GM18909 (cell line): ENCODE measurements around the gene GGT1.
"Not testable (repeated sequence)": the region's sequence is repeated elsewhere in the genome, so short reads cannot be mapped to it uniquely, and the experiment has no call there.

Source experiments
- ATAC-seq: cut with Tn5 transposase; IDR thresholded peaks from one replicate; pipeline ENCODE4 v1.9.1; 2021; ENCODE audit warnings: mild to moderate bottlenecking; ENCODE audit not compliant: unreplicated experiment, poor library complexity

GGT1 gene

GRCh38 chr22:24595228-24595627 lies 7.8 kb upstream of the GGT1 start:
- no peak for ATAC-seq

- ATAC-seq: no peak
These were observed 7.1 kb upstream of the GGT1 start for GRCh38 chr22:24595863-24596262.

GRCh38 chr22:24597076-24597475 lies 5.9 kb upstream of the GGT1 start:
- not testable (repeated sequence) for ATAC-seq

DNA sequence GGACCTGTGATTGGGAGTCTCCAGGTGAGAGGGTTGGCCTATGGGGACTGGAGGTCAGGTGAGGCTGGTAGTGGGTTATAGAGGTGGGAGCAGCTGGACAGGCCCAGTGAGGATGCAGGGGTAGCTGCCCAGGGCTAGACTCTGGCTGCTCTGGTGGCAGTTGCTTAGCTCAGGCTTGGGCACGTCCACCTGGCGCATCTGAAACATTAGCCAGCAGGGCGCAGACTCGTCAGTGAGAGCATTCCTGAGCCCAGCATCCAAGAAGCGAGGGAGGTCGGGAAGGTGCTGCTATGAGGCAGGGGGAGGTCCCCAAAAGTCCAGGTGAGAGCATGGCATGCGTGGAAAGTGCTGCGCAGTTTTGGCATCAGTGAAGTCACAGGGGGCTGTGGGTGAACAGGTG lies 3.5 kb upstream of the GGT1 start:
- ATAC-seq: no peak

- not testable (repeated sequence) for ATAC-seq
These were observed 2.9 kb upstream of the GGT1 start for GRCh38 chr22:24599958-24600715.

DNA sequence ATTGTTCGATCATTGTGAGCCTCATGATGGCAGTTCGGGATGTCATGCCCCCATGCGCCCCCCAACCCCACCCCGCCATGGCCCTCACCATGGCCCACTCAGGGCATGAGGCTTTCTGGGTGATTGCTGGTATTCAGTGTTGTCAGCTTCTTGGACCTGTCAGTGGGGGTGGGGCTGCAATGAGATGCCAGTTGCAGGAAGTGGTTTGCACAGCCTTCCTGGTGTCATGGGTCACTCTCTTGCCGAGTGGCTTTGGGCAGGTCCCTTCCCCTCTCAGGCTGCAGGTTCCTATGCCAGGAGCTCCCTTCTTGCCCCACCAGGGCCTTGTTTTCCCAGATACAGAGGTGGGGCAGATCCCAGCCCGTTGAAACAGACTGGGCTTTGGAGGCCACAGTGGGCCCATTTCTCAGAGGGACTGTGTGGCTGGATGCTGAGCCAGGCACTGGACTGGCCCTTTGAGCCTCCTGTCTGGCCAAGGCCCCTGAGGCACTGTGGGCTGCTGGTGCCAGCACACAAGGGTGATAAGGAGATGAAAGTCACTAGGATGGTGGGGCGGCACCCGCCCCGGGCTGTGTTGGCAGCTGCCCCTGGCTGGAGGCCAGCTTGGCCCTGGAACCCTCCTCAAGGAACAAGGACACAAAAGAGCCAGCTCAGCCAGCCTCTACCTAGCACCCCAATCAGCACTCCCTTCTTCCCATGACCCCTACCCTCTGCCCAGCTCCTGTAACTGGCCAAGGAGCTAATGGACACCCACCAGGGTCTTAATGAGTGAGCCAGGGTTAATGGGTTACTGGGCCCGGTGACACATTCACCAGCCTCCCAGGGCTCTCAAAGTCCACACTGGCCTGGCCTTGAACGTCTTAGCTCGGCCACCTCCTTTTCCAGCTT lies 1.5 kb upstream of the GGT1 start:
- no peak for ATAC-seq

DNA sequence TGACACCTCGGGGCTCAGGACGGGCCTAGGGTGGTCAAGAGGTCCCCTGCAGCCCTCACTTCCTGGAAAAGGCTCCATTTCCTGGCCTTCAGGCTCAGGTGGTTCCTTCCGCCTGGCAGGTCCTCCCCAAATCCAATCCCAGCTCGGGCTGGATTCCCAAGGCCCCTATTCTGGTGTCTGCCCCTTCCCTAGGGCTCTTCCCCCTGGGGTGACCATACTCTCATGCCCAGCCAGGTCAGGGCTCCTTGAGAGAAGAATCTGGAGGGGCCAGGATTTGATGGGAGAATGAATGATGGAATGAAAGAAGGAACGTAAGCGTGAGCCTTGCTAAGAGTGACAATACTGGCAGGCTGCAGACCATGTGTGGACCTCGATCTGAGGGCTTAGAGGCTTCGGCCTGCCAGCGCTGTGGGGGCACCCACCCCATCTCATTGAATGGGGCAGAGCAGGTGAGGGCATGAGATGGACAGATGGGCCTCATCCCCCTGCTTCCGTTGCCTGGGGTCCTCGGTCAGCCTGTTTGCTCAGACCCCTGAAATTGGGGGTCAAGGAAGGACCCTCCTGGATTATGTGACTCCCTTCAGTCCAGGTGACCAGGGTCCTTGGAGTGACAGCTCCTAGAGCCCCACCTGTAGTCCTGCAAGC lies 766 bp upstream of the GGT1 start:
- not testable (repeated sequence) for ATAC-seq

- not testable (repeated sequence) for ATAC-seq
These were observed 1.0 kb downstream of the GGT1 start for GRCh38 chr22:24603770-24604629.

- not testable (repeated sequence) for ATAC-seq
These were observed 3.3 kb downstream of the GGT1 start for GRCh38 chr22:24606340-24606739.

DNA sequence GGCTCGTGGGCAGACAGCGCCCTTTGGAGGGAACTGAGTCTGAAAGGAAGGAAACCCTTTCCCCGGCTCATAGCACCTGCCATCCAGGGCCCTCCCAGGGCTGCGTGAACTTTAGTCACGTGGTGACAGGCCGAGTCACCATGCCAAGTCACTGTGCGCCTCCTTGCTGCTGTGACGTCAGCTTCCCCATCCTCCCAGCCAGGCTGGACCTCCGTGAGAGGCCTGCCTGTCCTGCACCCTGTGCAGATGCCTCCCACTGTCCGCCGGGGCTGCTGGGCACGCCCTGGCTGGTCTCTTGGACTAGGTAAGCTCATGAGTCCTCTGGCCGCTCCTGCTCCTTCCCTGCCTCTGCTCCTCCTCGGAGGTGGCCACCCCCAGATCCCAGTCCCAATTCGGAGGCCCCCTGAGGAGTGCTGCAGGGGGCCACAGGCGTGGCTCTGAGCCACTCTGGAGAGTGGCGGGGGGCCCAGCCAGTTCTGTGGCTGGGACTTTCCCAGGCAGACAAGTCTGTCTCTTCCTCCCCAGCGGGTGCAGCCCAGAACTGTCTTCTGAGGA lies 4.5 kb downstream of the GGT1 start:
- peak; percentile 71 for ATAC-seq

DNA sequence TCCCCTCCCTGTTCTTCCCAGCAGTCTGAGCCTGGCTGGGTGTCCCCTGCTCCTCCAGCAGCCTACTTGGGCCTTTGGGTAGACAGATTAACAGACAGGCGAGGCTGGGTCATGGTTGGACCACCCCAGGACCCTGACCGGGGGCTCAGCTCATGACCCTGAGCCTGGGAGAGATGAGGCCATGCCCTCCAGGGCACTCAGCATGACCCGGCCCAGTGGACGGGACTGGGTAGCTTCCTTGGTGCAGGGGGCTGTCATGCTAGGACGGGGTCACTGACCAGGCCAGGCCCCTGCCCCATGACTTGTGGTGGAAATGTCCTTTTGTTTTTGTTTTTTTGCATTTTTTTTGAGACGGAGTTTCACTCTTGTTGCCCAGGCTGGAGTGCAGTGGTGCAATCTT lies 5.3 kb downstream of the GGT1 start:
- ATAC-seq: not testable (repeated sequence)

DNA sequence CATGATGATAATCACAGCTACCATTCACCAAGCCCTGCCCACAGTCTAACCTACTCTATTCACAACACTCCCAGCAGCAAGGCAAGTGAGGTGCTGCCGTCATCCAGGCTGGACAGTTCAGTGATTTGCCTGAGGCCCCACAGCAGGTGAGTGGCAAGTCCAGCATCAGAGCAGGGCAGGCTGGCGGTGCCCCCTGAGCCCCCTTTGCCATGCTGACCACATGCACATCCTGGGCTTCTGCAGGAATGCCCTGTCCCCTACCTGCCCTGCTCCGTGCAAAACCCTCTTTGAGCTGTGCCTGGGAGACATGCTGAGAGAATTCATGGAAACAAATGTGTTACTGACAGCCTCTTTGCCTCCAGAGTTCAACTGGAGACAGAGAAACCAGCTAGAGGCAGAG lies 6.9 kb downstream of the GGT1 start:
- ATAC-seq: not testable (repeated sequence)

DNA sequence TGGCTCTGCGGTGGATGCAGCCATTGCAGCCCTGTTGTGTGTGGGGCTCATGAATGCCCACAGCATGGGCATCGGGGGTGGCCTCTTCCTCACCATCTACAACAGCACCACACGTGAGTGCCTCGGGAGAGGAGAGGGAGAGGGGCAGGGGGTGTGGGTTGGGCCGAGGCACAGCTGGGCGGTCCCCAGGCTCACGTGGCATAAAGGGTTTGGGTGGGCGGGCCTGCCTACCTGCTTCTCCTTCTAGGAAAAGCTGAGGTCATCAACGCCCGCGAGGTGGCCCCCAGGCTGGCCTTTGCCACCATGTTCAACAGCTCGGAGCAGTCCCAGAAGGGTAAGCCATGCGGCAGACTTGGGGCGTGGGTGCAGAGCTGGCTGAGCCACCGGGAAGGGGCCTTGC lies 11.8 kb downstream of the GGT1 start:
- ATAC-seq: not testable (repeated sequence)

GRCh38 chr22:24621244-24621643 lies 18.3 kb downstream of the GGT1 start:
- ATAC-seq: not testable (repeated sequence)

DNA sequence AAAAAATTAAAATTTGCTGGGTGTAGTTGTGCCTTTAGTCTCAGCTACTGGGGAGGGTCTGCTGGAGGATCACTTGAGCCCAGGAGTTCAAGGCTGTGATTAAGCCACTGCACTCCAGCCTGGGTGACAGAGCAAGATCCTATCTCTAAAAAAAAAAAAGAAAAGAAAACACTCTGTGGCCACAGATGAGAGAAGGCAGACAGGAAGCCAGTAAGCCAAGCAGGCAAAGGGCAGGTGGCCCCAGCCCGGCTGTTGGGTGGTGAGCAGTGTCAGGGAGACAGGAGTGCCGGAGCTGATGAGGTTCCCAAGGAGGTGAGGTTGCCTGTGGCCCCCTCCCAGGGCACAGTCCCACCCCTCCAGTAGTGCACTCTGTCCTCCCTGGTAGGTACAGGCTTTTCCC lies 19.6 kb downstream of the GGT1 start:
- ATAC-seq: not testable (repeated sequence)

DNA sequence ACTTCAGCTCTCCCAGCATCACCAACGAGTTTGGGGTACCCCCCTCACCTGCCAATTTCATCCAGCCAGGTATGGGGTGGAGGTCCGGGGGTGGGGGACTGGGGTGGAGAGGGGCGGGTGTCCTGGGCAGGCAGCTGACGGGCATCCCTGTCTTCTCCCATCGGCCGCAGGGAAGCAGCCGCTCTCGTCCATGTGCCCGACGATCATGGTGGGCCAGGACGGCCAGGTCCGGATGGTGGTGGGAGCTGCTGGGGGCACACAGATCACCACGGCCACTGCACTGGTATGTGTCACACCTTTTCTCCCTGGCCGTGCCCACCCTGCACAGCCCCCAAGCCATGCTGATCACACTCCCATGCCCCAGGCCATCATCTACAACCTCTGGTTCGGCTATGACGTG lies 24.9 kb downstream of the GGT1 start:
- ATAC-seq: not testable (repeated sequence)

- ATAC-seq: not testable (repeated sequence)
These were observed 26.1 kb downstream of the GGT1 start for GRCh38 chr22:24629069-24629468.

DNA sequence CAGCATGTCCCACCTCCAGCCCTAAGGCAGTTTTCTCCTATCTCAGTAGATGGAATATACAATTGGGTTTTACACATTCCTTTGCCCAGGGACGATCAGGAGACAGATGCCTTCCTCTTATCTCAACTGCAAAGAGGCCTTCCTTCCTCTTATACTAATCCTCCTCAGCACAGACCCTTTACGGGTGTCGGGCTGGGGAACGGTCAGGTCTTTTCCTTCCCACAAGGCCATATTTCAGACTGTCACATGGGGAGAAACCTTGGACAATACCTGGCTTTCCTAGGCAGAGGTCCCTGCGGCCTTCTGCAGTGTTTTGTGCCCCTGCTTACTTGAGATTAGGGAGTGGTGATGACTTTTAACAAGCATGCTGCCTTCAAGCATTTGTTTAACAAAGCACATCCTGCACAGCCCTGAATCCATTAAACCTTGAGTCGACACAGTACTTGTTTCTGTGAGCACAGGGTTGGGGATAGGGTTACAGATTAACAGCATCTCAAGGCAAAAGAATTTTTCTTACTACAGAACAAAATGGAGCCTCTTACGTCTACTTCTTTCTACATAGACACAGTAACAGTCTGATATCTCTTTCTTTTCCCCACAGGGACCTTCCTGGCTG lies 27.9 kb downstream of the GGT1 start:
- not testable (repeated sequence) for ATAC-seq

DNA sequence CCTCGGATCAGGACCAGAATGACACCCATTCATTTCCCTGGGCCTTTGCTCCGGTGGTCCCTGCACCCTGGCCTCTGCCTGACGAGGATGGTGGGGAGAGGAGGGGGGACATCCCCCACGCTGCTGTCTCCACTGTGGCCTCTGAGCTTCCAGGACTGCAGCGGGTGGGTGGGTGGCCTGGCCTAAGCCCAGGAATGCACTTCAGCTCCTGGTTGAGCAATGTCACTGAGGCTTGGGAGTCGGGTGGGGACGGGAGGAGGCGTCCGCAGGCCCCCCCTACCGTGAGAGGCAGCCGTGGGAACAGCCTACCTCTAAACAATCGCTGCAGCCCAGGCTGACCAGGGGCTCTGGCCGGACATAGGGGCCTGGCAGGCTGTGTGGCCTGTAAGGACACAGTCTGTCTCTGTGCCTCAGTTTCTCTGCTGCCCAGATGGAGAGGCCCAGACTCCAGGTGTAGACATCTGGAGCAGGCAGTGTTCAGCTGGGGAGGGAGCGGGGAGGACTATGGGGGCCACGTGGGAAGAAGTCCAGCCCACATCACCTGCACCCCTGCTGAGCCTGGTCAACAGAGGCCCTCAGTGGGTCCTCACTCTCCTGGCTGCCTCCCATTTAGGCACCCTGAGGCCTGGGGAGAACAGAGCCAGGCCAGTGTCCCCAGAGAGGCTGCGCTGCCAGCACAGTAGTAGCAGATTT lies 28.6 kb downstream of the GGT1 start:
- ATAC-seq: not testable (repeated sequence)
